Esophagus (tissue), 2 donors: ENCODE results near the gene GSAP. TPM values are rescaled to one million over a fixed set of nuclear protein-coding genes. Genes with fewer than 3 reads are reported as not detected.
"Not testable (repeated sequence)": the region's sequence is repeated elsewhere in the genome, so short reads cannot be mapped to it uniquely, and the experiment has no call there.

Source experiments
- H3K27ac ChIP-seq, 2 donors: one replicate each; pipeline ENCODE4 v1.5.1; 2013; ENCODE audit warnings: low read depth in 2 of 2, mild to moderate bottlenecking in 2 of 2, inconsistent platforms in 1 of 2, low read length in 1 of 2, moderate library complexity in 1 of 2
- H3K27me3 ChIP-seq, 2 donors: one replicate each; pipeline ENCODE4 v1.6.1; 2013; ENCODE audit warnings: low read length in 2 of 2, control low read depth in 1 of 2, mild to moderate bottlenecking in 1 of 2; ENCODE audit not compliant: insufficient read depth in 2 of 2, control insufficient read depth in 1 of 2
- H3K36me3 ChIP-seq, 2 donors: one replicate each; pipeline ENCODE4 v1.6.1; 2013; ENCODE audit warnings: low read length in 1 of 2; ENCODE audit not compliant: control insufficient read depth in 2 of 2, insufficient read depth in 2 of 2
- H3K4me1 ChIP-seq, 2 donors: one replicate each; pipeline ENCODE4 v1.6.1; 2013; ENCODE audit warnings: low read length in 1 of 2; ENCODE audit not compliant: control insufficient read depth in 2 of 2, insufficient read depth in 2 of 2
- H3K4me3 ChIP-seq, 2 donors: one replicate each; pipeline ENCODE4 v1.5.1; 2013; ENCODE audit warnings: low read length in 2 of 2, mild to moderate bottlenecking in 2 of 2, low read depth in 1 of 2, moderate library complexity in 1 of 2
- H3K9me3 ChIP-seq, 2 donors: one replicate each; pipeline ENCODE4 v1.6.1; 2013; ENCODE audit warnings: mild to moderate bottlenecking in 2 of 2, low read depth in 1 of 2, low read length in 1 of 2, moderate library complexity in 1 of 2; ENCODE audit not compliant: control insufficient read depth in 2 of 2, insufficient read depth in 1 of 2
- WGBS, 2 donors: extraction: QIAGEN DNeasy Blood & Tissue Kit; methylation state at CpG; one replicate each; pipeline ENCODE4 v1.1.7; 2013; 5-methylcytosine and 5-hydroxymethylcytosine counted together
- polyA plus RNA-seq, 2 donors: library from polyadenylated mRNA; stranded (reverse); fragments of 200-250 nt; gene quantifications; one replicate each; pipeline ENCODE4 v1.2.3, GENCODE V29; 2013
- donor health status: healthy with polysubstance abuse.
- donor health status: Bipolar disorder and iron deficiency.

The GSAP gene
- polyA plus RNA-seq, 2 donors: 4.4 to 13.8 TPM

DNA sequence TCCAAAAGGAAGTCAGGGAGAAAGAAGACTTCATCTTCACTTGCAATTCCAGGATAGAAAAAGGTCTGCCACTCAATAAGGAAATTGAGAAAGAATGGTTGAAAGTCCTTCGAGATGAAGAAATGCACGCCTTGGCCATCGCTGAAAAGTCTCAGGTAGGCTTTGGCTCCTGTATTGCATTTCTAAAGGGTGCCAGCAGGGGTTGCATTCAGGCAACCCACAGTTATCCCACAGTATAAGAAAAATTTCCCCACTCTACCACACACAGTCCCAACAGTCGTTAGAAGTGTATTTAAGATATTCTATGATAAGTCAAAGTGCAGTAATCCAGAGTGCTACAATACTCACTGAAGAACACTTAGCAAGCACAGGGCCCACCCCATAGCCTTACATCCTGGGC is 123.1 kb downstream of the GSAP start:
- H3K27me3 ChIP-seq: no peaks in the 10 kb centered on the region
- no peak overlapping the region for H3K27ac ChIP-seq
- no peaks in the 10 kb centered on the region for H3K4me1 ChIP-seq
- peaks cover 0 to 2% of the 10 kb centered on the region in 2 donors for H3K9me3 ChIP-seq
- 83 to 90% methylated on average over 4 of the region's 4 CpGs for WGBS, 2 donors
- no peak overlapping the region for H3K4me3 ChIP-seq
- peaks cover 0 to 10% of the 10 kb centered on the region in 2 donors for H3K36me3 ChIP-seq

DNA sequence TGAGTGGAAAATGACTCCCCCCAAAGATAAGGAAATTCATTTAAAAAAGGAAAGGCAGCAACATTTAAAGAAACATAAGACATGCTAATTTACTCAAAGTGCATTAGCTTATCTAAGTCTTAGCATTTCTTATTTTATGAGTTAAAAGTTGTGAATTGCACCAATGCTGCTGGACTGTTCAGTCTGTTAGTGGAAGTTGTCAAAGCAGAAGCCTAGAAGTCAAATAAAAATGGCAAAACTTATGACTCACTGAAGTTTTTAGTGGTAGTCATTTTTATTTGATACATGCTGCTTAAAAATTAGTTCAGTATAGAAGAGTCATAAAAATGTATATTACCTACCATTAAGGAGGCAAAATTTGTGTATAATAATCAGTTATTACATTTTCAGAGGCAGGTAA is 125.7 kb downstream of the GSAP start:
- H3K36me3 ChIP-seq: peaks cover 7 to 10% of the 10 kb centered on the region in 2 donors
- peaks cover 0 to 2% of the 10 kb centered on the region in 2 donors for H3K9me3 ChIP-seq
- H3K27ac ChIP-seq: no peak overlapping the region
- H3K4me1 ChIP-seq: no peaks in the 10 kb centered on the region
- H3K4me3 ChIP-seq: no peak overlapping the region
- no peaks in the 10 kb centered on the region for H3K27me3 ChIP-seq

DNA sequence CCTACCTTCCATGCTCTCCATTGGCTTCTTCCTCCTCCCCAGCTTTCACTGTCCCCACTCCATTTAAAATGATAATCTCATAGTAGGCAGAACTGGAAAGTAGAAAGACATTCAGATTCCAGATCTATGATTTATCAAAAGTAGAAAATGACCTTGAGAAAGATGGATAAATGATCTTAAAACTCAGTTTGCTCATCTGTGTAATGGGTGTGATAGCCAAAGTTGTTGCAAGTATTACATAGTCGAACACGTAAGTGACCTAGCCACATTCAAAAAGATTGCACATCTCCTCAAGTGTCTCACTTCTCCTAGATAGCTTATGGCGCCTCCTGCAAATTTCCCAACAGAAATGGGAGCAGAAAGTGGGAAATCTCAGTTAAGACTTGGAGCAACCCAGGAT is 126.8 kb downstream of the GSAP start:
- Histone ChIP-seq H3K36me3 (peaks cover 7 to 10% of the 10 kb centered on the region in 2 donors), H3K4me1 (no peaks in the 10 kb centered on the region), H3K9me3 (peaks cover 0 to 2% of the 10 kb centered on the region in 2 donors), H3K4me3 (no peak overlapping the region), H3K27ac (no peak overlapping the region), H3K27me3 (no peaks in the 10 kb centered on the region)
- 94 to 99% methylated on average over 3 of the region's 3 CpGs for WGBS, 2 donors

DNA sequence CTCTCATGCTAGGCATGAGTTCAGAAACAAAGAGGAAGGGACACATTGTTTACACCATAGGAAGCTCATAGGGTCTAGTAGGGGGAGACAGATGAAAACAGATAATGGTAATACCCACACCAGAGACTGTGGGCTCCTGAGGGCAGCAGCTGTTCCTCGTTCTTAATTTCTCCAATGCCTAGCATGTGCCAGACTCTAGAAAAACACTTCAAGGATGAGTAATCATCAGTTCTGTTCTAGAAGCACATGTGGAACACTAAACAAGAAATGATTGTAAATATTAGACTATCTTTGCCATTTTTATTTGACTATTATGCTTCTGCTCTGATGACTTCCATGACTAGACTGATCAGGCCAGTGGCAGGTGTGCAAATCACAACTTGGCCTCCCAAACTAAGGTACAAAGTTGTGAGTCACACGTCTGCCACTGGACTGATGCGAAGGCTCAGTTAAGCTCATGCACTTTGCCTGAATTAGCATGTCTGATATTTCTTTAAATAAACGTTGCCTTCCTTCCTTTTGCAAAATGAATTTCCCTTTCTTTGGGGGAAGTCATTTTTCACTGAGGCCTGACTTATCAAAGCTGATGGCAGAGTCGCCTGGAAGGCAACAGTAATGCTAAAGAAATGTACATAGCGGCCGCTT is 127.4 kb downstream of the GSAP start:
- Histone ChIP-seq H3K27ac (no peak overlapping the region), H3K4me3 (no peak overlapping the region), H3K9me3 (no peaks in the 10 kb centered on the region), H3K27me3 (no peaks in the 10 kb centered on the region), H3K4me1 (no peaks in the 10 kb centered on the region), H3K36me3 (peaks cover 7 to 10% of the 10 kb centered on the region in 2 donors)
- whole genome bisulfite sequencing, 2 donors: 65 to 74% methylated on average over 7 of the region's 7 CpGs

DNA sequence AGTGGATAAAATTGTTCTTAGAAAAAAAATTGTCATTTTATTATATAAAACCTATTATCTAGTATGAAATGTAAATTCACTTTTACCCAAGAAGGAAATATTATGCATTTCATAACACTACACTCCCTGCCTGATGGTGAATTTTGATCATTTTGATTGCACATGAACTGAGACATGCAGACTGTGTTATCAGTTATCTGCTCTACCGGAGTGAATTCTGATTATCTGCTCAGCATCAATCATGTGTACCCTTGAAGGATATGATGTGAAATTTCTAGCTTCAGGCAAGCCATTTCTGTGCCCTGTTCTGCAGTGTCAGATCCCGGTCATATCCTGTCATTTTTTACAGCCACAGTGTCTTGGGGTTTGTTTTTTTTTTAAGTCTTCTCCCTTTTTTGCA is 131.5 kb downstream of the GSAP start:
- peaks cover 7 to 8% of the 10 kb centered on the region in 2 donors for H3K36me3 ChIP-seq
- H3K9me3 ChIP-seq: no peaks in the 10 kb centered on the region
- no peaks in the 10 kb centered on the region for H3K27me3 ChIP-seq
- H3K4me3 ChIP-seq: no peak overlapping the region
- WGBS, 2 donors: 68 to 83% methylated on average over 2 of the region's 2 CpGs
- no peak overlapping the region for H3K27ac ChIP-seq
- H3K4me1 ChIP-seq: no peaks in the 10 kb centered on the region

DNA sequence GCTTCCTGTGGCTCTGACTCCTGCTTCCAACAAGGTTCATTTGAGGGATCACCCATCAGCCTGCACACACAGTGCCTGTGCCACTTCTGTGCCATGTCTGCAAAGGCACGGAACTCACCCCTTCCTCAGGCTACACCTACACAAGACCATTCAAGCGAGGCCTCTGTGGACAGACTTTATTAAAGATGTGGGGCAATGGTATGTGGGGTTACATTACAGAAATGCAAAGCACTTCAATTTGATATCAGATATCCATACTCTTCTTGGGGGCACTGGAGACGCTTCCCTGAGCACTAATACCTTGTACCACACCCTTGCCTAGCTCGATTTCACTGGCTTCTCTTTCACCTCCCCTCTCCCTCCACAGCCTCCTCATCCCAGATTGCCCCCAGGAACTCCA is 132.1 kb downstream of the GSAP start:
- H3K36me3 ChIP-seq: peaks cover 7 to 8% of the 10 kb centered on the region in 2 donors
- H3K27ac ChIP-seq: no peak overlapping the region
- H3K4me3 ChIP-seq: no peak overlapping the region
- WGBS, 2 donors: 84 to 91% methylated on average over 4 of the region's 4 CpGs
- no peaks in the 10 kb centered on the region for H3K9me3 ChIP-seq
- no peaks in the 10 kb centered on the region for H3K4me1 ChIP-seq
- no peaks in the 10 kb centered on the region for H3K27me3 ChIP-seq

- Histone ChIP-seq H3K36me3 (peaks cover 2 to 7% of the 10 kb centered on the region in 2 donors), H3K4me3 (no peak overlapping the region), H3K4me1 (no peaks in the 10 kb centered on the region), H3K27ac (no peak overlapping the region), H3K27me3 (no peaks in the 10 kb centered on the region), H3K9me3 (no peaks in the 10 kb centered on the region)
- 61 to 70% methylated on average over 1 of the region's 1 CpG for WGBS, 2 donors
Observed at GRCh38 chr7:77282897-77283296, 133.3 kb downstream of the GSAP start.

GRCh38 chr7:77281780-77282478 is 134.2 kb downstream of the GSAP start:
- Histone ChIP-seq H3K27me3 (no peaks in the 10 kb centered on the region), H3K9me3 (no peaks in the 10 kb centered on the region), H3K36me3 (peaks cover 2 to 7% of the 10 kb centered on the region in 2 donors), H3K4me1 (no peaks in the 10 kb centered on the region), H3K27ac (no peak overlapping the region), H3K4me3 (no peak overlapping the region)
- 35 to 41% methylated on average over 3 of the region's 3 CpGs for whole genome bisulfite sequencing, 2 donors

- no peaks in the 10 kb centered on the region for H3K9me3 ChIP-seq
- no peak overlapping the region for H3K4me3 ChIP-seq
- H3K27me3 ChIP-seq: no peaks in the 10 kb centered on the region
- no peaks in the 10 kb centered on the region for H3K4me1 ChIP-seq
- WGBS, 2 donors: 62 to 71% methylated on average over 4 of the region's 4 CpGs
- H3K36me3 ChIP-seq: peaks cover 0 to 2% of the 10 kb centered on the region in 2 donors
- no peak overlapping the region for H3K27ac ChIP-seq
Observed at GRCh38 chr7:77276120-77276519, 140.0 kb downstream of the GSAP start.

DNA sequence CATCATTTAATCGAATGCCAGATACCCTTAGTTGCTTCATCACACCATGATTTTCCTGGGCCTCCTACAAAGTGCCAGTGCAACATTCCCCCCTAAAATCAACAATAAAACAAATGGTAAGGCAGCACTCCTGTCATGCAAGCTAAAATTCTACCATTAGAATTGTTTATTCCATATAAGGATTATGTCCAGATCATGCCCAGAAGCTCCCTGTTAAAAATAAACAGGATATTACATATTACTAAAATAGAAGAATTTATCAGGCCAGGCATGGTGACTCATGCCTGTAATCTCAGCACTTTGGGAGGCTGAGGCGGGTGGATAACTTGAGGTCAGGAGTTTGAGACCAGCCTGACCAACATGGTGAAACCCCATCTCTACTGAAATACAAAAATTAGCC is 140.5 kb downstream of the GSAP start:
- 73 to 78% methylated on average over 2 of the region's 2 CpGs for whole genome bisulfite sequencing, 2 donors

More for the DNA sequence above, 140.5 kb downstream of the GSAP start:
- not testable (repeated sequence) for H3K27ac ChIP-seq, H3K27me3 ChIP-seq, H3K36me3 ChIP-seq, H3K9me3 ChIP-seq, H3K4me3 ChIP-seq, H3K4me1 ChIP-seq
